OCI-LY7 (cell line): Measurements from ENCODE around the gene CPPED1. TPM values are rescaled to one million over a fixed set of nuclear protein-coding genes. Genes with fewer than 3 reads are reported as not detected.
A peak's percentile ranks its signal among the peaks of the same experiment; 100 is the strongest.

Source experiments
- BruUV-seq: library from RNA; stranded (reverse); fragments of 400-500 nt; replicated peaks from 2 replicates; lab custom pipeline; 2021; lab: Mats Ljungman, UMichigan
- CTCF ChIA-PET: fragments of 300-600 bp; sonication (Branson Sonifier 250); formaldehyde crosslinking; loops from one replicate; lab custom pipeline; 2022; ENCODE audit warnings: antibody characterized with exemption; ENCODE audit not compliant: unreplicated experiment; lab: Charles Lee
- POLR2A ChIA-PET: fragments of 300-600 bp; sonication (Branson Sonifier 250); formaldehyde crosslinking; loops from one replicate; lab custom pipeline; 2022; ENCODE audit warnings: antibody characterized with exemption; lab: Charles Lee
- DNase-seq: peaks from one replicate; pipeline ENCODE4 v3.0.0-alpha.2; 2015; ENCODE audit warnings: low spot score
- H2AFZ ChIP-seq: fragments of 200-600 bp; sonication (generic), shearing (Covaris generic); 2 replicates; pipeline ENCODE4 v1.6.1; 2014; ENCODE audit warnings: mild to moderate bottlenecking, antibody characterized with exemption, low read length, moderate library complexity
- H3K27ac ChIP-seq: fragments of 200-600 bp; sonication (generic); 2 replicates; pipeline ENCODE4 v1.5.1; 2014; ENCODE audit warnings: mixed run types, low read depth, mild to moderate bottlenecking, moderate library complexity, low read length, inconsistent platforms; ENCODE audit not compliant: poor library complexity, severe bottlenecking
- H3K36me3 ChIP-seq: fragments of 200-600 bp; sonication (generic); 2 replicates; pipeline ENCODE4 v1.6.1; 2014; ENCODE audit warnings: mild to moderate bottlenecking, antibody characterized with exemption, low read length, moderate library complexity, mixed read lengths; ENCODE audit not compliant: insufficient read depth
- H3K4me1 ChIP-seq: fragments of 200-600 bp; sonication (generic); 2 replicates; pipeline ENCODE4 v1.5.1; 2014; ENCODE audit warnings: mild to moderate bottlenecking, low read length; ENCODE audit not compliant: insufficient read depth, poor library complexity, severe bottlenecking
- H3K4me2 ChIP-seq: fragments of 200-600 bp; sonication (generic); 2 replicates; pipeline ENCODE4 v1.6.1; 2014; ENCODE audit warnings: mild to moderate bottlenecking, low read length
- H3K4me3 ChIP-seq: fragments of 200-600 bp; sonication (generic); 2 replicates; pipeline ENCODE4 v1.5.1; 2014; ENCODE audit warnings: mild to moderate bottlenecking, low read depth, low read length; ENCODE audit not compliant: poor library complexity, severe bottlenecking
- H3K79me2 ChIP-seq: fragments of 200-600 bp; sonication (generic); 2 replicates; pipeline ENCODE4 v1.6.1; 2016; ENCODE audit warnings: low read depth, mild to moderate bottlenecking, low read length, moderate library complexity, mixed read lengths; ENCODE audit not compliant: insufficient read depth
- H3K9me2 ChIP-seq: fragments of 200-600 bp; sonication (generic); 2 replicates; pipeline ENCODE4 v1.6.1; 2016; ENCODE audit warnings: mild to moderate bottlenecking, low read length, mixed read lengths; ENCODE audit not compliant: insufficient read depth
- H3K9me3 ChIP-seq: fragments of 200-600 bp; sonication (generic); 2 replicates; pipeline ENCODE4 v1.6.1; 2014; ENCODE audit warnings: mild to moderate bottlenecking, mixed run types, low read length, mixed read lengths
- H4K20me1 ChIP-seq: fragments of 200-600 bp; sonication (generic); 2 replicates; pipeline ENCODE4 v1.6.1; 2014; ENCODE audit warnings: mild to moderate bottlenecking, antibody characterized with exemption, low read length, moderate library complexity, mixed read lengths; ENCODE audit not compliant: insufficient read depth
- CTCF ChIP-seq: fragments of 200-600 bp; sonication (generic); conservative IDR thresholded peaks from 2 replicates; pipeline ENCODE4 v1.5.1; 2014; ENCODE audit warnings: mild to moderate bottlenecking, antibody characterized with exemption, low read length, moderate library complexity, mixed read lengths
- EZH2phosphoT487 ChIP-seq: fragments of 200-600 bp; sonication (generic); IDR thresholded peaks from 2 replicates; pipeline ENCODE4 v1.6.1; 2018; ENCODE audit warnings: low read depth, borderline replicate concordance, mild to moderate bottlenecking, mixed run types, antibody characterized with exemption, low read length, moderate library complexity, mixed read lengths
- intact Hi-C: fragments of 100-400 bp; cut with micrococcal nuclease; formaldehyde crosslinking; loops from one replicate; pipeline ENCODE4 v1.10.0; 2022; ENCODE audit not compliant: unreplicated experiment
- total RNA-seq, 2 experiments: library from RNA; depleted of rRNA in 1 of 2; stranded (reverse); fragments of >200 nt in 1 of 2; shearing (Covaris generic) in 1 of 2; gene quantifications; 2 replicates each; pipeline ENCODE4 v1.2.3, GENCODE V29; 2014 to 2022

The CPPED1 gene
- total RNA-seq, 2 experiments from 2014 or later = 8.6 to 14.2 TPM

- DNase-seq = peak; percentile 74
- POLR2A ChIA-PET = interaction anchor here (0.5 to 0.6 kb wide), 2 partner anchors 58 to 183 kb away, joined by 3 read pairs; no protein-coding TSS in a partner anchor
- H3K4me1 ChIP-seq = peaks cover 40% of the 10 kb centered on the region
- no peaks in the 10 kb centered on the region for H3K79me2 ChIP-seq
- H3K27ac ChIP-seq = peak overlapping the region; percentile 67
- peak overlapping the region; percentile 60 for H3K4me3 ChIP-seq
- no TSS peak for BruUV-seq
- H3K4me2 ChIP-seq = peak overlapping the region; percentile 61
- CTCF ChIA-PET = interaction anchor here (0.5 kb wide), 1 partner anchor 210 kb away, joined by 3 read pairs; no protein-coding TSS in a partner anchor
- intact Hi-C loops = no loop called here
- no peak for TF ChIP-seq CTCF
- TF ChIP-seq EZH2phosphoT487 = no peak
- peak overlapping the region; percentile 7; the same call in 1 of the 2 replicates for H2AFZ ChIP-seq
- H3K9me2 ChIP-seq = no peaks in the 10 kb centered on the region
- H3K9me3 ChIP-seq = no peaks in the 10 kb centered on the region; the same call in 1 of the 2 replicates
- no peaks in the 10 kb centered on the region for H4K20me1 ChIP-seq
- peaks cover 6% of the 10 kb centered on the region for H3K36me3 ChIP-seq
Measured at GRCh38 chr16:12758670-12759558, 44.8 kb downstream of the CPPED1 start.

GRCh38 chr16:12758031-12758669 lies 45.5 kb downstream of the CPPED1 start:
- intact Hi-C loops = no loop called here
- Histone ChIP-seq H4K20me1 (no peaks in the 10 kb centered on the region), H2AFZ (no peak overlapping the region), H3K9me2 (no peaks in the 10 kb centered on the region), H3K4me2 (peak overlapping the region; percentile 61), H3K27ac (peak overlapping the region; percentile 67), H3K36me3 (peaks cover 6% of the 10 kb centered on the region), H3K4me3 (peak overlapping the region; percentile 60), H3K9me3 (no peaks in the 10 kb centered on the region; the same call in 1 of the 2 replicates), H3K79me2 (no peaks in the 10 kb centered on the region), H3K4me1 (peaks cover 40% of the 10 kb centered on the region)
- BruUV-seq = no TSS peak
- ChIA-PET CTCF (interaction anchor here (0.5 kb wide), 1 partner anchor 209 kb away, joined by 3 read pairs; no protein-coding TSS in a partner anchor), POLR2A (interaction anchor here (0.5 to 0.7 kb wide), 5 partner anchors 26 to 1851 kb away, joined by 3 to 8 read pairs (median 3); no protein-coding TSS in a partner anchor)
- TF ChIP-seq EZH2phosphoT487 = no peak
- no peak for TF ChIP-seq CTCF
- no peak for DNase-seq
